CD14-positive monocyte (primary cell): ENCODE results near the gene NEBL. TPM values are rescaled to one million over a fixed set of nuclear protein-coding genes. Genes with fewer than 3 reads are reported as not detected.

ENCODE experiments used
- DNase-seq, 3 donors: peaks; one replicate each; pipeline ENCODE4 v3.0.0-alpha.2; 2011 to 2022
- H2AFZ ChIP-seq: 2 replicates; pipeline ENCODE4 v1.6.0; 2012; ENCODE audit warnings: mild to moderate bottlenecking, low read depth, low read length, inconsistent platforms; ENCODE audit not compliant: insufficient read depth, poor library complexity, severe bottlenecking
- H3K27ac ChIP-seq, 2 donors: 1 replicate in 1 of 2; 2 replicates in 1 of 2; pipeline ENCODE4 v1.5.1; 2012 to 2013; ENCODE audit warnings: low read length in 2 of 2, control low read depth in 1 of 2, inconsistent platforms in 1 of 2, low read depth in 1 of 2, mild to moderate bottlenecking in 1 of 2
- H3K27me3 ChIP-seq, 2 donors: one replicate each; pipeline versions ENCODE4 v1.6.0 to v1.6.1; 2011 to 2013; ENCODE audit warnings: low read length in 2 of 2; ENCODE audit not compliant: control insufficient read depth in 2 of 2, insufficient read depth in 2 of 2
- H3K36me3 ChIP-seq, 2 donors: replicated peaks in 1 of 2; 1 replicate in 1 of 2; 2 replicates in 1 of 2; pipeline versions ENCODE4 v1.5.1 to v1.6.1; 2012 to 2013; ENCODE audit warnings: low read length in 2 of 2, control low read depth in 1 of 2, inconsistent platforms in 1 of 2, mild to moderate bottlenecking in 1 of 2; ENCODE audit not compliant: insufficient read depth in 2 of 2, control insufficient read depth in 1 of 2
- H3K4me1 ChIP-seq, 2 donors: 1 replicate in 1 of 2; 2 replicates in 1 of 2; pipeline versions ENCODE4 v1.5.1 to v1.6.1; 2012 to 2013; ENCODE audit warnings: low read length in 2 of 2, control low read depth in 1 of 2, inconsistent platforms in 1 of 2, mild to moderate bottlenecking in 1 of 2, moderate library complexity in 1 of 2; ENCODE audit not compliant: insufficient read depth in 2 of 2, control insufficient read depth in 1 of 2
- H3K4me2 ChIP-seq: replicated peaks from 2 replicates; pipeline ENCODE3; 2012; ENCODE audit warnings: low read length, moderate library complexity, mild to moderate bottlenecking; ENCODE audit not compliant: poor library complexity, severe bottlenecking; ENCODE audit errors: extremely low read depth
- H3K4me3 ChIP-seq, 3 experiments: fragments of 200-600 bp in 1 of 3; sonication (generic) in 1 of 3; replicated peaks in 1 of 3; 1 replicate in 2 of 3; 2 replicates in 1 of 3; pipeline ENCODE4 v1.5.1; 2011 to 2013; ENCODE audit warnings: low read length in 3 of 3, mild to moderate bottlenecking in 3 of 3, control low read depth in 2 of 3, low read depth in 2 of 3, inconsistent platforms in 1 of 3, moderate library complexity in 1 of 3
- H3K79me2 ChIP-seq: 2 replicates; pipeline ENCODE4 v1.6.0; 2012; ENCODE audit warnings: mild to moderate bottlenecking, control low read depth, inconsistent platforms, low read length, moderate library complexity; ENCODE audit not compliant: insufficient read depth
- H3K9ac ChIP-seq: 2 replicates; pipeline ENCODE4 v1.6.0; 2017; ENCODE audit warnings: low read length, mild to moderate bottlenecking; ENCODE audit not compliant: insufficient read depth, poor library complexity, severe bottlenecking
- H3K9me3 ChIP-seq, 2 donors: replicated peaks in 1 of 2; 1 replicate in 1 of 2; 2 replicates in 1 of 2; pipeline versions ENCODE4 v1.5.1 to v1.6.1; 2012 to 2013; ENCODE audit warnings: low read length in 2 of 2, control low read depth in 1 of 2; ENCODE audit not compliant: control insufficient read depth in 1 of 2, insufficient read depth in 1 of 2
- H4K20me1 ChIP-seq: 2 replicates; pipeline ENCODE4 v1.6.0; 2012; ENCODE audit warnings: mild to moderate bottlenecking, low read length, control low read depth, moderate library complexity; ENCODE audit not compliant: insufficient read depth
- H3K27ac Mint-ChIP-seq, 7 donors: one replicate each; pipeline ENCODE4 v1.8.0; 2020; ENCODE audit warnings: mild to moderate bottlenecking in 7 of 7, mixed read lengths in 7 of 7, moderate library complexity in 6 of 7, inconsistent platforms in 2 of 7
- H3K27me3 Mint-ChIP-seq, 3 donors: one replicate each; pipeline ENCODE4 v1.8.0; 2021 to 2022; ENCODE audit warnings: low read depth in 3 of 3, mild to moderate bottlenecking in 3 of 3, mixed read lengths in 3 of 3, moderate library complexity in 3 of 3, inconsistent platforms in 1 of 3
- H3K36me3 Mint-ChIP-seq, 2 donors: one replicate each; pipeline ENCODE4 v1.8.0; 2020; ENCODE audit warnings: mixed read lengths in 2 of 2, inconsistent platforms in 1 of 2, mild to moderate bottlenecking in 1 of 2
- H3K4me1 Mint-ChIP-seq: one replicate; pipeline ENCODE4 v1.8.0; 2020; ENCODE audit warnings: mild to moderate bottlenecking, mixed read lengths
- H3K4me3 Mint-ChIP-seq, 2 donors: one replicate each; pipeline ENCODE4 v1.8.0; 2020; ENCODE audit warnings: mild to moderate bottlenecking in 2 of 2, mixed read lengths in 2 of 2, moderate library complexity in 1 of 2
- H3K9me3 Mint-ChIP-seq, 7 donors: one replicate each; pipeline ENCODE4 v1.8.0; 2020 to 2022; ENCODE audit warnings: mixed read lengths in 7 of 7, mild to moderate bottlenecking in 6 of 7, moderate library complexity in 6 of 7, inconsistent platforms in 2 of 7
- CTCF ChIP-seq: fragments of 200-600 bp; IDR thresholded peaks from one replicate; pipeline ENCODE4 v1.8.0; 2022; ENCODE audit warnings: antibody characterized with exemption, mild to moderate bottlenecking
- WGBS: methylation state at CpG from one replicate; pipeline ENCODE4 v1.1.5; 2013; ENCODE audit warnings: missing lambda C conversion rate; ENCODE audit not compliant: insufficient coverage; 5-methylcytosine and 5-hydroxymethylcytosine counted together
- intact Hi-C, 2 donors: fragments of 100-400 bp; cut with micrococcal nuclease; formaldehyde crosslinking; loops; one replicate each; pipeline versions ENCODE4 v1.15.0 to v1.15.1; 2023
- polyA plus RNA-seq, 3 donors: library from polyadenylated mRNA; depleted of rRNA in 1 of 3; unstranded in 2 of 3; stranded (reverse) in 1 of 3; fragments of 300-500 nt in 2 of 3; fragments of >200 nt in 1 of 3; fragmentation: Illumina TruSeq in 2 of 3; gene quantifications; 1 replicate in 2 of 3; 2 replicates in 1 of 3; pipeline ENCODE4 v1.2.3, GENCODE V29; 2012 to 2021

NEBL gene
- polyA plus RNA-seq, 3 donors = 9.7 TPM; not detected in 2

- peaks cover 0 to 3% (median 2%) of the 10 kb centered on the region in 7 donors for H3K9me3 Mint-ChIP-seq
Measured at GRCh38 chr10:20919481-20919880, 22.4 kb upstream of the NEBL start.

GRCh38 chr10:20916976-20917375 is 19.9 kb upstream of the NEBL start:
- no peak for DNase-seq
- Histone ChIP-seq H2AFZ (no peak overlapping the region), H4K20me1 (no peaks in the 10 kb centered on the region), H3K4me2 (no peak overlapping the region), H3K9ac (no peak overlapping the region), H3K27ac (no peak overlapping the region), H3K36me3 (no peaks in the 10 kb centered on the region), H3K9me3 (no peaks in the 10 kb centered on the region), H3K27me3 (no peaks in the 10 kb centered on the region), H3K4me3 (no peak overlapping the region), H3K79me2 (no peaks in the 10 kb centered on the region), H3K4me1 (no peaks in the 10 kb centered on the region)
- Mint-ChIP-seq H3K27ac (no peak overlapping the region), H3K4me1 (no peaks in the 10 kb centered on the region), H3K27me3 (peaks cover 0 to 2% (median 0%) of the 10 kb centered on the region in 3 donors), H3K36me3 (no peaks in the 10 kb centered on the region), H3K4me3 (no peak overlapping the region), H3K9me3 (peaks cover 0 to 3% (median 0%) of the 10 kb centered on the region in 7 donors)
- TF ChIP-seq CTCF = no peak
- WGBS = no CpG with 5 or more reads among the region's 1 CpG
- intact Hi-C loops = no loop called here

More at GRCh38 chr10:20919481-20919880, 22.4 kb upstream of the NEBL start:
- no peaks in the 10 kb centered on the region for H3K79me2 ChIP-seq
- no peaks in the 10 kb centered on the region for H3K27me3 ChIP-seq
- DNase-seq = no peak
- H3K9me3 ChIP-seq = no peaks in the 10 kb centered on the region
- no peak overlapping the region for H3K4me2 ChIP-seq
- no peaks in the 10 kb centered on the region for H3K27me3 Mint-ChIP-seq
- H3K9ac ChIP-seq = no peak overlapping the region
- no peak overlapping the region for H2AFZ ChIP-seq
- no peak overlapping the region for H3K4me3 Mint-ChIP-seq
- no peaks in the 10 kb centered on the region for H3K4me1 ChIP-seq
- no peaks in the 10 kb centered on the region for H3K36me3 ChIP-seq
- no CpG with 5 or more reads among the region's 4 CpGs for WGBS
- no peaks in the 10 kb centered on the region for H4K20me1 ChIP-seq
- intact Hi-C loops = no loop called here
- no peaks in the 10 kb centered on the region for H3K4me1 Mint-ChIP-seq
- no peak overlapping the region for H3K27ac Mint-ChIP-seq
- H3K36me3 Mint-ChIP-seq = no peaks in the 10 kb centered on the region
- TF ChIP-seq CTCF = no peak
- no peak overlapping the region for H3K4me3 ChIP-seq
- H3K27ac ChIP-seq = no peak overlapping the region
